Heart left ventricle (tissue), 16 donors: ENCODE measurements around the gene LYRM1. TPM values are rescaled to one million over a fixed set of nuclear protein-coding genes. Genes with fewer than 3 reads are reported as not detected.
"Not testable (repeated sequence)": the region's sequence is repeated elsewhere in the genome, so short reads cannot be mapped to it uniquely, and the experiment has no call there.

ENCODE experiments used
- ATAC-seq, 4 donors: fragments of 200-7000 bp; cut with Tn5 transposase; one replicate each; pipeline ENCODE4 v1.9.1; 2020 to 2022; ENCODE audit warnings: moderate library complexity in 4 of 4, mild to moderate bottlenecking in 3 of 4, moderate number of reproducible peaks in 1 of 4
- DNase-seq, 5 donors: peaks; one replicate each; pipeline ENCODE4 v3.0.0-alpha.2; 2020
- H3K27ac ChIP-seq, 12 donors: fragments of 200-600 bp; sonication (generic) in 4 of 12; one replicate each; pipeline versions ENCODE4 v1.5.0 to v1.8.0; 2016 to 2022; ENCODE audit warnings: mild to moderate bottlenecking in 2 of 12
- H3K27me3 ChIP-seq, 9 donors: fragments of 200-600 bp; sonication (generic) in 2 of 9; one replicate each; pipeline versions ENCODE4 v1.5.1 to v1.8.0; 2016 to 2022; ENCODE audit warnings: mild to moderate bottlenecking in 3 of 9
- H3K36me3 ChIP-seq, 9 donors: fragments of 200-600 bp; sonication (generic) in 2 of 9; one replicate each; pipeline versions ENCODE4 v1.5.0 to v1.8.0; 2018 to 2022; ENCODE audit warnings: mild to moderate bottlenecking in 2 of 9
- H3K4me1 ChIP-seq, 12 donors: fragments of 200-600 bp; sonication (generic) in 4 of 12; one replicate each; pipeline versions ENCODE4 v1.5.0 to v1.8.0; 2016 to 2022; ENCODE audit warnings: mild to moderate bottlenecking in 3 of 12
- H3K4me3 ChIP-seq, 12 donors: fragments of 200-600 bp; sonication (generic) in 4 of 12; one replicate each; pipeline versions ENCODE4 v1.5.0 to v1.8.0; 2017 to 2022; ENCODE audit warnings: mild to moderate bottlenecking in 9 of 12, moderate library complexity in 4 of 12
- H3K9me3 ChIP-seq, 12 donors: fragments of 200-600 bp; sonication (generic) in 4 of 12; one replicate each; pipeline versions ENCODE4 v1.5.0 to v1.8.0; 2016 to 2022; ENCODE audit warnings: mild to moderate bottlenecking in 1 of 12
- POLR2A ChIP-seq, 2 donors: fragments of 450-650 bp; IDR thresholded peaks; one replicate each; pipeline ENCODE4 v1.6.1; 2017; ENCODE audit warnings: antibody characterized with exemption in 2 of 2, mild to moderate bottlenecking in 2 of 2, moderate library complexity in 2 of 2
- WGBS, 4 donors: extraction: QIAGEN DNeasy Blood & Tissue Kit in 2 of 4; methylation state at CpG; one replicate each; pipeline versions ENCODE4 v1.1.5 to v1.1.7; 2013 to 2018; 5-methylcytosine and 5-hydroxymethylcytosine counted together
- intact Hi-C, 10 donors: fragments of 100-400 bp; cut with DNase I; formaldehyde crosslinking; loops; one replicate each; pipeline versions ENCODE4 v1.11.1 to v1.14.2; 2022
- polyA plus RNA-seq, 2 donors: library from polyadenylated mRNA; stranded (reverse); fragments of 200-250 nt; gene quantifications; one replicate each; pipeline ENCODE4 v1.2.3, GENCODE V29; 2013
- total RNA-seq, 9 donors: library from RNA; depleted of rRNA in 2 of 9; stranded (reverse); fragments of >200 nt in 2 of 9; fragmentation: NEBNext Ultra II Directional in 3 of 9; extraction: Animal tissue kit (Norgen Biotek cat#: 25700) in 3 of 9; gene quantifications; one replicate each; pipeline versions ENCODE4 v1.1.0 to v1.2.4, GENCODE V29; 2016 to 2023
- TF ChIP-seq, protein P1 (sequence below), 12 donors: fragments of 200-600 bp; sonication (generic) in 4 of 12; IDR thresholded peaks; one replicate each; pipeline versions ENCODE4 v1.5.0 to v1.8.0; 2018 to 2022; ENCODE audit warnings: antibody characterized with exemption in 12 of 12, mild to moderate bottlenecking in 5 of 12
- donor health status: ischemic (EF 13 %, LVEDD 7.1; RV severe dilation, severe dysfunction).
- donor health status: healthy with polysubstance abuse.
- donor health status: DM: no; HTN: yes; CAD: no.
- donor health status: DM: no; HTN: no; CAD: no.
- donor health status: ischemic (EF 25% LVEDD 6.9; RV normal size, moderate dysfunction).
- donor health status: ischemic (EF 25% LVEDD 5.7; RV mildly dilated, moderate dysfunction).
- donor health status: healthy.
- donor health status: DM: yes; HTN: yes; CAD: no.
- donor health status: ischemic (EF 35%, LVEDD 5.7; RV mildly dilated, moderate dysfunction).
- donor health status: nonischemic (EF 11% LVEDD 7.7; RV severe dilation, severe dysfunction).
- donor health status: DM: yes; HTN: yes; CAD: no.
- donor health status: PGD.
- donor health status: ischemic (EF 29% LVEDD 5.4; RV normal size, mild dysfunction).
- donor health status: nonischemic (EF 23%, LVEDD 6.1; RV moderate dilation, normal function).

LYRM1 gene
- total and polyA plus RNA-seq, 11 donors = 40.2 to 124 (median 55.9) TPM

- Histone ChIP-seq H3K27ac (peak overlapping the region in 5 of 12 donors; percentile 53 to 82 (median 74)), H3K27me3 (no peaks in the 10 kb centered on the region), H3K36me3 (peaks cover 0 to 63% (median 16%) of the 10 kb centered on the region in 9 donors), H3K4me3 (no peak overlapping the region), H3K9me3 (no peaks in the 10 kb centered on the region), H3K4me1 (peaks cover 6 to 61% (median 33%) of the 10 kb centered on the region in 12 donors)
- intact Hi-C loops = loop anchor here in 1 of 10 donors (10.0 kb wide), 1 partner anchor 436 kb away; no protein-coding TSS in a partner anchor
- no peak for DNase-seq
- 81 to 83% (median 83%) methylated on average over 3 of the region's 3 CpGs for WGBS, 4 donors
- ATAC-seq = no peak
- TF ChIP-seq, protein P1, sequence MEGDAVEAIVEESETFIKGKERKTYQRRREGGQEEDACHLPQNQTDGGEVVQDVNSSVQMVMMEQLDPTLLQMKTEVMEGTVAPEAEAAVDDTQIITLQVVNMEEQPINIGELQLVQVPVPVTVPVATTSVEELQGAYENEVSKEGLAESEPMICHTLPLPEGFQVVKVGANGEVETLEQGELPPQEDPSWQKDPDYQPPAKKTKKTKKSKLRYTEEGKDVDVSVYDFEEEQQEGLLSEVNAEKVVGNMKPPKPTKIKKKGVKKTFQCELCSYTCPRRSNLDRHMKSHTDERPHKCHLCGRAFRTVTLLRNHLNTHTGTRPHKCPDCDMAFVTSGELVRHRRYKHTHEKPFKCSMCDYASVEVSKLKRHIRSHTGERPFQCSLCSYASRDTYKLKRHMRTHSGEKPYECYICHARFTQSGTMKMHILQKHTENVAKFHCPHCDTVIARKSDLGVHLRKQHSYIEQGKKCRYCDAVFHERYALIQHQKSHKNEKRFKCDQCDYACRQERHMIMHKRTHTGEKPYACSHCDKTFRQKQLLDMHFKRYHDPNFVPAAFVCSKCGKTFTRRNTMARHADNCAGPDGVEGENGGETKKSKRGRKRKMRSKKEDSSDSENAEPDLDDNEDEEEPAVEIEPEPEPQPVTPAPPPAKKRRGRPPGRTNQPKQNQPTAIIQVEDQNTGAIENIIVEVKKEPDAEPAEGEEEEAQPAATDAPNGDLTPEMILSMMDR (IDR thresholded peaks at IDR 0.05) = no peak
Observed at GRCh38 chr16:20859229-20859628, 41.3 kb upstream of the LYRM1 start.

DNA sequence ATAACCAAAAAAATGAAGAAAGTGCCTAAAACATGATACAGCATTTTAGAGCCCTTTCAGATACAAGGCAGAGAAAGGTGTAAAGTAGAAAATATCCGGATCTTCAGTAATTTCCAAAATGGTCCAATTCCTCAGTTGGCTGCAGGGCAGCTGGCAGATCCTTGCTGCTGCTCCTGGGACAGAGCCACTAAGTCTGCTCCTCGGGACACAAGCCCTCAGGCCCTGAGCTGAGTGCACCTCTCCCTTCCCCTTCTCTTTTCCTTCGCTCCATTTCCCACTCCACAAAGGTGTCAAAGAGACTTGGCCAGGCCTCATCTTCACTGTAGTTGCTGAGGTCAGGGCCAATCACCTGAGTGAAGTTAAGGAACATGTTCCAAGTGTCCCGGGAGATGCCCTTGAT is 40.9 kb upstream of the LYRM1 start:
- ATAC-seq = peak in 2 of 4 donors; percentile 21 to 46
- H3K27ac ChIP-seq = peak overlapping the region in 10 of 12 donors; percentile 13 to 82 (median 66)
- H3K4me1 ChIP-seq = peaks cover 6 to 59% (median 32%) of the 10 kb centered on the region in 12 donors
- WGBS, 4 donors = 43 to 57% (median 48%) methylated on average over 4 of the region's 4 CpGs
- peaks cover 0 to 62% (median 16%) of the 10 kb centered on the region in 9 donors for H3K36me3 ChIP-seq
- intact Hi-C loops = loop anchor here in 1 of 10 donors (10.0 kb wide), 1 partner anchor 435 kb away; no protein-coding TSS in a partner anchor
- no peaks in the 10 kb centered on the region for H3K27me3 ChIP-seq
- H3K9me3 ChIP-seq = no peaks in the 10 kb centered on the region
- no peak overlapping the region for H3K4me3 ChIP-seq
- TF ChIP-seq, protein P1 (IDR thresholded peaks at IDR 0.05) = no peak
- no peak for TF ChIP-seq POLR2A (IDR thresholded peaks at IDR 0.05)
- no peak for DNase-seq

DNA sequence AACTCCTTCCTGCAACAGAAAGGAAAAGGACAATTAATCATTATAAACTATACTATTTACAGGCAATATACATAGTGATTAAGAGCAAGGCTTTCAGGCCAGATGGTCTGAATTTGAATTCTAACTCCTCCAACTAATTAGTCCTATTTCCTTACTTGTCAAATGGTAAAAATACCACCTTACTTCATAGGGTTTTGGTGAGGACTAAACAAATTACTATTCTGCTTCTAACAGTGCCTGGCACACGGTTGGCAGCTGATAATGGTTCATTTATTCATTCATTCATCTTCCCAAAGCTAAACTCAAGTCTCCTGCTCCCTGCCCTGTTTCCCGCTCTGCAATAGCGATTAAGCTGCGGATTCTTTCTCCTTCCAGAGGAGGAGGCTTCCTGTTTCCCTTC is 40.2 kb upstream of the LYRM1 start:
- TF ChIP-seq, protein P1 (IDR thresholded peaks at IDR 0.05) = no peak
- TF ChIP-seq POLR2A (IDR thresholded peaks at IDR 0.05) = no peak
- intact Hi-C loops = no loop called here
- peaks cover 0 to 56% (median 16%) of the 10 kb centered on the region in 9 donors for H3K36me3 ChIP-seq
- no peak for DNase-seq
- peaks cover 7 to 66% (median 36%) of the 10 kb centered on the region in 12 donors for H3K4me1 ChIP-seq
- H3K4me3 ChIP-seq = no peak overlapping the region
- no peaks in the 10 kb centered on the region for H3K27me3 ChIP-seq
- ATAC-seq = peak in 1 of 4 donors; percentile 17
- peak overlapping the region in 10 of 12 donors; percentile 13 to 82 (median 66) for H3K27ac ChIP-seq
- 49 to 66% (median 54%) methylated on average over 4 of the region's 4 CpGs for WGBS, 4 donors
- H3K9me3 ChIP-seq = no peaks in the 10 kb centered on the region

DNA sequence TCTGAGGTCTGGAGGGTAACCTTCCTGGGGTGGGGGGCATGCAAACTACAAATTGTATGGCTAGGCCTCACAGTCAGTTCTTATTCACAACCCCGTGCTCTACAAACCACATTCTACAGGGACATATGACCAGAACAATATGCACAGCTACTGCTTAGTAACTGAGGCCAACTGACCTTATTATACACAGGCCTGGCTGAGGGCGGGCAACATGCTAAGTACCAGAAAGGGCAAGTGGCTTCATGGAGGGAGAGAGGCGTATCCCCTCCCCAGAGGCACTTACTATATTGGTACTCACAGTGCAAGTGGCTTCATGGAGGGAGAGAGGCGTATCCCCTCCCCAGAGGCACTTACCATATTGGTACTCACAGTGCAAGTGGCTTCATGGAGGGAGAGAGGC is 39.6 kb upstream of the LYRM1 start:
- ATAC-seq, intact Hi-C loops, H3K27me3 ChIP-seq, DNase-seq, H3K4me3 ChIP-seq, H3K9me3 ChIP-seq: not testable (repeated sequence)
- WGBS, 4 donors = 65 to 76% (median 71%) methylated on average over 3 to 4 of the region's 4 CpGs
- Histone ChIP-seq H3K27ac (peak overlapping the region in 11 of 12 donors; percentile 12 to 82 (median 63)), H3K4me1 (peaks cover 7 to 72% (median 42%) of the 10 kb centered on the region in 12 donors), H3K36me3 (peaks cover 0 to 49% (median 16%) of the 10 kb centered on the region in 9 donors)
